GM12891 (cell line): ENCODE results near the gene SLC38A2.

Source experiments
- DNase-seq: peaks from one replicate; pipeline ENCODE4 v3.0.0; 2011; ENCODE audit warnings: low spot score; ENCODE audit not compliant: insufficient read length
- FAIRE-seq: peaks from 2 replicates; lab custom pipeline; 2011; peaks lifted over from hg19 to GRCh38; lab: Jason Lieb, UNC
- PAX5 ChIP-seq: IDR thresholded peaks from 2 replicates; pipeline ENCODE4 v1.6.1; 2011; ENCODE audit warnings: low read length, moderate library complexity, mild to moderate bottlenecking; ENCODE audit not compliant: insufficient read depth, severe bottlenecking
- POLR2A ChIP-seq: IDR thresholded peaks from 2 replicates; pipeline ENCODE4 v1.6.1; 2011; ENCODE audit warnings: low read depth, low read length, control low read depth
- POLR2AphosphoS5 ChIP-seq: IDR thresholded peaks from 2 replicates; pipeline ENCODE4 v1.6.1; 2011; ENCODE audit warnings: low read depth, low read length, control low read depth
- POU2F2 ChIP-seq: IDR thresholded peaks from 2 replicates; pipeline ENCODE4 v1.6.1; 2011; ENCODE audit warnings: low read depth, mild to moderate bottlenecking, control low read depth, low read length, moderate library complexity
- SPI1 ChIP-seq: IDR thresholded peaks from 2 replicates; pipeline ENCODE4 v1.6.1; 2011; ENCODE audit warnings: low read depth, low read length, control low read depth
- TAF1 ChIP-seq: IDR thresholded peaks from 2 replicates; pipeline ENCODE4 v1.6.1; 2011; ENCODE audit warnings: low read depth, low read length, control low read depth

The SLC38A2 gene

DNA sequence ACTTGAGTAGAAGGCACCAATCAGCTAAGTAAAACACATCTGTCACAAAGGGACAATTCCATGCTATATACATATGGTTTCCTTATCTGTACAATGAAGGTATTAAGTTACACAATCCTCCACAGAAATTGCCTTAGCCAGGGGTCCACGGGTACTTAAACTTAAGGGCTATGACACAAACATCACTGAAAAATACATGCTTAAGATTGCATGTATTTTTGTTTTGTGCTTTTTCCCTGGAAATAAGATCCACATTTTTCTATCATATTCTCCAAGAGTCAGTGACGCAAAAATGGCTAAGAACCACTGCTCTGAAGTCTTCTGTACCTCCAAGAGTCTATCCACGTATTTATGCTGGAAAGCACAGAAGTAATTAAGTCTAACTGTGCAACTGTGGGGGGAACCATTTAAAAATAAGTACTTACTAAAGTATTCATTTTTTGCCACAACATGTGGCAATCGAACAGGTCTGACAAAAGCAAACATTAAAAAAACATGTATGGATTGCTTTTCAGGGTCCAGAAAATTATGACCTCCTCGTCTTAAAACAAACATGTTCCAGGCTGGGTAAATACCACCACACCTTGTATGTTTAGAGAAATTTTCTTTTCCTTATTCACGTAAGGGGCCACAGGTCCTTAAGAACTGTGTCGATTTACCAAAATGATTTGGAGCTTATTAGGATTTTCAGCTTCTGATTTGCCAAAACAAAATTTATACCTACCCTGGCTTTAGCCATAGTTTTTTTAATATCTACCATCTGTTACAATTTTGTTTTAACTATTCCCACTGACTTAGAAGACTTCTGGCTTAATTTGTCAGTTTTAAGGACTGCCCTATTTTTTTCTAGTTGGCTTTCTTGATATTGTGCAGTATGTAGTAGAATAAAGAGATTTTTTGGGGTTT is 2.8 kb downstream of the SLC38A2 start:
- FAIRE-seq (no peak), DNase-seq (no peak)
- TF ChIP-seq PAX5, result no peak
- TF ChIP-seq POLR2A, result no peak
- TF ChIP-seq TAF1, result no peak
- TF ChIP-seq POU2F2, result no peak
- no peak for TF ChIP-seq SPI1
- no peak for TF ChIP-seq POLR2AphosphoS5

DNA sequence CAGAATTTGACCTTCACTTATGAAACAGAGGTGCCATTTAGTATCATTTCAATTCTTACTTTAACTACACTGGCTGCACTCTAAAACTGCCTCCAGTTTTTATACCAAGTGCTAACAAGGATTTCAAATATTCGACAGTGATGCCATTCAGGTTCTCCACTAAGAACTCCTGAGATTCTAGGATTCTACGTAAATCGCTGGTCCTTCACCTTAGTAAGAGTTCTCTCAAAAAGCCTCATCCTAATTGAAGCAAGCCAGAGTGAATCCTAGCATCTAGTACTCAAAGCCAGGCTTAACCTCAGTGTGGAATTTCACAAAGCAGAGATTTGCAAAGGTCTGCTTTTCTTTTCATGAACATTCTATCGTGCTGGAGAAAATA is 3.5 kb downstream of the SLC38A2 start:
- DNase-seq (no peak), FAIRE-seq (no peak)
- TF ChIP-seq TAF1, result no peak
- TF ChIP-seq SPI1, result no peak
- no peak for TF ChIP-seq POU2F2

DNA sequence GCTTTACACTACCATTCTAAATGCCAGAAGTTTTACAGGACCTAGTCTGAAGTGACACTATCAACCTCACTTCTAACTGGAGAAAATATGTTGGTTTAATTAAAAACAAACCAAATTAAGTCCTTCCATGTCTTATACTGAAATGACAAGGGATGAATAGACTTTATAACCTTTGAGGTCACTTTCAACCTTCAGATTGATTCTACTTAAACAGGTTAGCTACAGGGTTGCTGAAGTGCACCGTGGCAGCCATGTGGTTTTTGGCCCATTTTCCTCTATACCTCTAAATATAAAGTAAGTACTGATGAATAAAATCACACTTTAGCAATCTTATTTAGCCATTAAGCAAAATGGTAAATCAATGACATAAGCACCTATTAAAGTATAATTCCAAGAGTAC is 3.9 kb downstream of the SLC38A2 start:
- FAIRE-seq (peak; percentile 13), DNase-seq (no peak)
- no peak for TF ChIP-seq POU2F2

DNA sequence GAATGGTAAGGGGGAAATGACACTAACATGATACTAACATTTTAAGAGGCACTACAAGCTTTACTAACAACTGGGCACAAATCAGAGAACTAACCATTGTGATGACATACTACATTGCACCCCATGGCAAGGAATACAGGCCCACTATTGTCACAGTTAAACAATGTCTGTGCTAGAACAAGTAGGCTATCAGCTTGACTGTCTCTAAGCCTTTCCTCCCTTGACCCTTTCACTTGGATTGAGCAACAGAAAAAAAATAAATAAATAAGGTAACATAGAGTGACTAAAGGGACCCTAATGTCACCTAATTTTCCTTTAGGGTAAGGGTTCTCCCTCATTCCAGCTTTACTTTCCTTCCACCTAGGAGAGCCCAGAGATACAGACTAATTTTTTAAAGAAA is 4.4 kb downstream of the SLC38A2 start:
- TF ChIP-seq SPI1 (no peak), POLR2A (0 out of 2 replicates have a peak, but pooled peaks have one; percentile 6)
- DNase-seq, result no peak
- no peak for FAIRE-seq

DNA sequence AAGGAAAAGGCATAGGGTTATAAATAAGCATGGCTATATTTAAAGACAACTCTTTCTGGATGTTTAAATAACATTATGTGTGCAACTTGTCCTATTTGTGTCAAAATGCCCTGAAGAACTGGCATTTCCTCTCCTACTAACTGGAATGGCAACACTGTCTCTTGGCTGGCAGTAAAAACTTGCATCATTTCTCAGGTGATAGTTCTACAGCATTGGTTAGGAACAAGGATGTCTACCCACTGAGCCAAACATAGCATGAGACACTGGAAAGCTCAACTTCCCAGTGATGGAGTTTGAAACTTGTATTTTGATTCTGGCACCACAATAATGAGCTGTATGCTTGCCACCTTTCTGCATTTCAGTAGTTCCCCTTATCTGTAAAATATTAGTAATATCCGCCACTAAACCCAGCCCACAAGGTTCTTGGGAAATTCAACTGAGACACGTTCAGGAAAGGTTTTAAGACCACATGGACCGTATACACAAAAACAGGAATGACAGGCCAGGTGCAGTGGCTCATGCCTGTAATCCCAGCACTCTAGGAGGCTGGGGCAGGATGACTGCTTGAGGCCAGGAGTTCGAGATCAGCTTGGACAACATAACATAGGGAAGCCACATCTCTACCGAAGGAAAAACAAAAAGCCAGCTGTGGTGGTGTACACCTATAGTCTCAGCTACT is 5.1 kb downstream of the SLC38A2 start:
- DNase-seq (no peak), FAIRE-seq (peak; percentile 23)
- no peak for TF ChIP-seq POLR2A
- no peak for TF ChIP-seq SPI1
- no peak for TF ChIP-seq PAX5
- TF ChIP-seq POLR2AphosphoS5, result no peak
- TF ChIP-seq POU2F2, result no peak
- TF ChIP-seq TAF1, result no peak

DNA sequence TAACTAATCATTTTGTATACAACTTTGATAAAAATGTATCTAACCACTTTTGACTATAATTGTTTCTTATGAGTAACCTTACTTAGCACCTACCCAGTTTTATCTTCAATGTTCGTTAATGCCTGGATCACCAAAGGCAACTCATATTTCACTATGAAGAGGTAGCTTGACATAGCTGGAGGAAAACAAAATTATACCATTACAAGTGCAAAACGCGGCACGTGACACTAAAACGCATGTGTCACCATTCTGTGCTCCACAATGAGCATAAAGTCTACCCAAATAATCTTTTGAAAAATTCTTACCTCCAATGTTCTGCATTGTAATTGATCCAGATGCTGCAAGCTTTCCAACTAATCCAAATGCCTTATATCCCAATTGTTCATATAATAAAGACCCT is 5.8 kb downstream of the SLC38A2 start:
- TF ChIP-seq POU2F2 (no peak), POLR2AphosphoS5 (no peak), TAF1 (no peak), SPI1 (no peak), PAX5 (no peak), POLR2A (no peak)
- FAIRE-seq, result no peak
- DNase-seq, result no peak

DNA sequence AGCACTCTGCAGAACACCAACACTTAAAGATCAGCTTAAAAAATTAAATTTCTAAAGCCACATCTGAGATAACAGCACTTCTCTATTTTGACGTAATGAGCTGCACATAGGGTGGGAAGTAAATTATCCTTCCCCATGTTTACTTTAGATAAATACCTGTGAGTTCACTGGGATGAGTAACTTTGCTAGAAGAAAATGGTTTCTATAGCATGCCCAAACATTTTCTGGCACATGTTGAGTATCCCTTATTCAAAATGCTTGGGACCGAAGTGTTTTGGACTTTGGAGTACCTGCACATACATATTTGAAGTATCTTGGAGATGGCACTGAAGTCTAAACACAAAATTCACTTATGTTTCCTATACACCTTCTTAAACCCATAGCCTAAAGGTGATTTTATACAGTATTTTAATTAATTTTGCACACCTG is 6.6 kb downstream of the SLC38A2 start:
- FAIRE-seq, result no peak
- TF ChIP-seq SPI1 (peak; percentile 40), PAX5 (no peak), POLR2A (no peak)
- no peak for DNase-seq

DNA sequence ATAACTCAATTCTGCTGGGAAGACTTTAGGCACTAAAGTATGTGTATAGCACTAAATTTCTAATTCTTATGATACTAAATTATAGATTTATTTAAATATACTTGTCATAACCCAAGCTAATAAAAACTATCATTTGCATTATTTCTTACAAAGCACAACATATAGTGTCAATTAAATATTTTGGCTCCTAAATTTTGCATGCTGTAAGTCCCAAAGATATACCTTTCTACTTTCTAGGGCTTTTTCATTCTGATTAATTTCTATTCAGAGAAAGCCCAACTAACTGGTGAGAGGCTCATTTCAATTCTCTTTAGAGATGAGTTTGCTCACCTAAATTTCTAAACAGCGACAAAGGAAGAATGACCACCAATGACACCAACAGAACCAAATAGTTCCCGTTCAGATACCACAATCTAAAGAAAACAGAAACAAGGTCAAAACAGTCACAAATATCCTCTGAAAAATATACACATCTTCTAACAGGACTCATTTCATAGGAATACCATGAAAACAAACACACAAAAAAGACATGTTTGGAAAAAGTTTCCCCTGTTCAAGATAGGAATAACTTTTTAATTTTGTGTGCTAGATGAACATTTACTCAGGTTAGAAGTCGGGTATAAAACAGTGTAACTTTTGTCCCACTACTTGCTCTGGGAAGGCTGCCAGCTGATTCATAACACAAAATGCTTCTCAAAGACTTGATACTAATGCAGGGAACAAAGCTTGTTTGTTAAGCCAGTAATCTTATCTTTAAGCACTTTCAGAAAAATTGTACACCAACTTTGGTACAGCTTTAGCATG is 7.6 kb downstream of the SLC38A2 start:
- no peak for TF ChIP-seq POLR2A
- TF ChIP-seq SPI1, result no peak
- TF ChIP-seq POLR2AphosphoS5, result 0 out of 2 replicates have a peak, but pooled peaks have one; percentile 43
- TF ChIP-seq PAX5, result no peak
- TF ChIP-seq TAF1, result no peak
- TF ChIP-seq POU2F2, result no peak
- no peak for FAIRE-seq
- DNase-seq, result no peak

DNA sequence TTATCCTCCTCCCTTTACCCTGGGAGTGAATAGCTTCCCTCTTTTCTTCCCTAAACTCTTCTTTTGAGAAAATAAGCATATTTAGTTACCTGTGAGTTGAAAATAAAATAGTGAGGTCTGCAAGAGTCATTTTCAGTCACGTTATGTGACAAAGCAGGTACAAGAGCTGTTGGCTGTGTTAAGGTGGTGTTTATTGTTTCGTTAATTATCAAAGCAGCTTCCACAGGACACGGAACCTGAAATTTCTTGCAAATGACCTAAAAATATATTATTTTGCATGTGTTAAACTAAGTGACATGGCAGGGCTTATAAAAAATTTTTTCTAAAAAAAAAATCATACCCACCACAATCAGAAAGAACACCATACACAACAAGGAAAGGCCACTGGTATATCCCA is 8.3 kb downstream of the SLC38A2 start:
- no peak for FAIRE-seq
- no peak for TF ChIP-seq POU2F2
- TF ChIP-seq PAX5, result no peak
- no peak for TF ChIP-seq POLR2AphosphoS5
- no peak for TF ChIP-seq TAF1
- no peak for TF ChIP-seq POLR2A
- TF ChIP-seq SPI1, result no peak
- DNase-seq, result no peak

DNA sequence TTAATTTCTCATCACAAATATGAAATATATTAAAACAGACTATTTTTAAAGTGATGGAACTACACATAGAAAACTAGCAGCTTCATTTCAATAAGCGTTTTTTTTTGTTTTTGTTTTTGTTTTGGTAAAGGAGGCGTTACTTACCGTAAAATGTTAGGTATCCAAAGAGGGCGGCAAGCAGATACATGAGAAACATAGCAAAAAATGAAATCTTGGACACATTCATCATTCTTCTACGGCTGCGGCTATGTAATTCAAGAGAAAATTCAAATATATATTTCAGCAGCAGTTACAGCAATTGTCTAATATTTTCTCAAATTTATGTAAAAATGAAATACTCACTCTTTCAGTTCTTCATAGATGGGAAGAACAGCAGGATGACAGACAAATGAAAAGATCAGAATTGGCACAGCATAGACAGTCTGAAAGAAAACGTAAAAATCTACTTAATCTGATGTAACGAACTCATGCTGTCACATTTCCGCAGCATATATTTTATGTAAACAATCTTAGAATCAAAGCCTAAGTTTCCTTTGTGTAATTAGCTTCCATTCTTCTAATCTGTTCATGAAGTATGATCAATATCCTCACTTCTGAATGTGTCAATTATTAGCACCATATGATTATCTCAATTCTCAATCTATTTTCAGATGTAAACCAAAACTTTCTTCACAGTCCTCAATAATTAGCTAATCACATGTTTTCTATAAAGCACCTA is 8.8 kb downstream of the SLC38A2 start:
- TF ChIP-seq POLR2A (no peak), PAX5 (no peak), POU2F2 (no peak), TAF1 (no peak), POLR2AphosphoS5 (no peak)
- DNase-seq (no peak), FAIRE-seq (no peak)
